Measurements from ENCODE around the gene SAE1.

DNA sequence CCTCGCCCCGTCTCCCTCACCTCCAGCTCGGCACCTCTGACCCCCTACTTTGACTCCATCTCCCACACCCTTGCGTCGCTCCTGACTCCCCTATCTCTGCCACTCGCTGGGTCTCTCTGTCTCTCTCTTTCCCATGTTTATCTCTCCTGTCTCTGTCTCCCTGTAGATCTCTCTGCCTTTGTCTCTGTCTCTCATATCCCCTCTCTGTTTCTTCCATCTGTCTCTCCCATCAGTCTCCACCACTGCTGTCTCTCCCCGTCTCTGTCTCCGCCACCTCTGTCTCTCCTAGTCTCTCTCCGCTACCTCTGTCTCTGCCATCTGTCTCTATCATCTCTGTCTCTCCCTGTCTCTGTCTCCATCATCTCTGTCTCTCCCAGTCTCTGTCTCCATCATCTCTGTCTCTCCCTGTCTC lies 112.7 kb downstream of the SAE1 start:
- TF ChIP-seq POLR2A (IDR thresholded peaks at IDR 0.05) = no peak
- TF ChIP-seq, protein P1, sequence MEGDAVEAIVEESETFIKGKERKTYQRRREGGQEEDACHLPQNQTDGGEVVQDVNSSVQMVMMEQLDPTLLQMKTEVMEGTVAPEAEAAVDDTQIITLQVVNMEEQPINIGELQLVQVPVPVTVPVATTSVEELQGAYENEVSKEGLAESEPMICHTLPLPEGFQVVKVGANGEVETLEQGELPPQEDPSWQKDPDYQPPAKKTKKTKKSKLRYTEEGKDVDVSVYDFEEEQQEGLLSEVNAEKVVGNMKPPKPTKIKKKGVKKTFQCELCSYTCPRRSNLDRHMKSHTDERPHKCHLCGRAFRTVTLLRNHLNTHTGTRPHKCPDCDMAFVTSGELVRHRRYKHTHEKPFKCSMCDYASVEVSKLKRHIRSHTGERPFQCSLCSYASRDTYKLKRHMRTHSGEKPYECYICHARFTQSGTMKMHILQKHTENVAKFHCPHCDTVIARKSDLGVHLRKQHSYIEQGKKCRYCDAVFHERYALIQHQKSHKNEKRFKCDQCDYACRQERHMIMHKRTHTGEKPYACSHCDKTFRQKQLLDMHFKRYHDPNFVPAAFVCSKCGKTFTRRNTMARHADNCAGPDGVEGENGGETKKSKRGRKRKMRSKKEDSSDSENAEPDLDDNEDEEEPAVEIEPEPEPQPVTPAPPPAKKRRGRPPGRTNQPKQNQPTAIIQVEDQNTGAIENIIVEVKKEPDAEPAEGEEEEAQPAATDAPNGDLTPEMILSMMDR (IDR thresholded peaks at IDR 0.05) = no peak

Data from heart left ventricle (tissue), 13 donors.